Endothelial cell of umbilical vein (primary cell): ENCODE results near the gene DMRT1. TPM values are rescaled to one million over a fixed set of nuclear protein-coding genes. Genes with fewer than 3 reads are reported as not detected.

ENCODE experiments used
- BruUV-seq: library from RNA; stranded (reverse); fragments of 400-500 nt; replicated peaks from 2 replicates; lab custom pipeline; 2021; lab: Mats Ljungman, UMichigan
- CTCF ChIA-PET: fragments of 300-600, 350-600 bp; sonication (Branson Sonifier 250); formaldehyde crosslinking; loops from one replicate; lab custom pipeline; 2021; ENCODE audit warnings: antibody characterized with exemption, inconsistent platforms; lab: Charles Lee
- POLR2A ChIA-PET: fragments of 300-600, 350-600 bp; sonication (Branson Sonifier 250); formaldehyde crosslinking; loops from one replicate; lab custom pipeline; 2021; ENCODE audit warnings: antibody characterized with exemption, inconsistent platforms; lab: Charles Lee
- DNase-seq: peaks from one replicate; pipeline ENCODE4 v3.0.0-alpha.2; 2011; ENCODE audit warnings: low read depth, low spot score
- FAIRE-seq: peaks from 2 replicates; lab custom pipeline; 2011; peaks lifted over from hg19 to GRCh38; lab: Jason Lieb, UNC
- H2AFZ ChIP-seq: 2 replicates; pipeline ENCODE4 v1.6.0; 2012; ENCODE audit warnings: low read depth, low read length, control low read depth, inconsistent platforms
- H3K27ac ChIP-seq: 2 replicates; pipeline ENCODE4 v1.5.1; 2011; ENCODE audit warnings: low read depth, mild to moderate bottlenecking, control low read depth, low read length, moderate library complexity; ENCODE audit not compliant: insufficient read depth
- H3K27me3 ChIP-seq, 2 experiments: 2 replicates each; pipeline versions ENCODE4 v1.6.0 to v1.6.1; 2011; ENCODE audit warnings: low read length in 2 of 2, mixed read lengths in 1 of 2; ENCODE audit not compliant: control insufficient read depth in 2 of 2, insufficient read depth in 2 of 2
- H3K36me3 ChIP-seq, 2 experiments: 2 replicates in 1 of 2; 3 replicates in 1 of 2; pipeline ENCODE4 v1.5.1; 2011; ENCODE audit warnings: low read length in 2 of 2, mild to moderate bottlenecking in 1 of 2, moderate library complexity in 1 of 2; ENCODE audit not compliant: control insufficient read depth in 2 of 2, insufficient read depth in 2 of 2; ENCODE audit errors: extremely low read depth in 1 of 2
- H3K4me1 ChIP-seq: 3 replicates; pipeline ENCODE4 v1.5.1; 2011; ENCODE audit warnings: mild to moderate bottlenecking, low read length; ENCODE audit not compliant: control insufficient read depth, insufficient read depth; ENCODE audit errors: extremely low read depth
- H3K4me2 ChIP-seq: 2 replicates; pipeline ENCODE4 v1.6.1; 2011; ENCODE audit warnings: low read length, control low read depth, mixed read lengths; ENCODE audit not compliant: insufficient read depth
- H3K4me3 ChIP-seq, 3 experiments: fragments of 200-600 bp in 1 of 3; sonication (generic), shearing (Covaris generic) in 1 of 3; replicated peaks in 1 of 3; 2 replicates each; pipeline ENCODE4 v1.5.1; 2011 to 2016; ENCODE audit warnings: control low read depth in 3 of 3, low read length in 3 of 3, mild to moderate bottlenecking in 2 of 3, inconsistent platforms in 1 of 3, low read depth in 1 of 3, moderate library complexity in 1 of 3; ENCODE audit not compliant: insufficient read depth in 1 of 3
- H3K79me2 ChIP-seq: 2 replicates; pipeline ENCODE4 v1.6.0; 2012; ENCODE audit warnings: low read length, inconsistent platforms; ENCODE audit not compliant: control insufficient read depth, insufficient read depth
- H3K9ac ChIP-seq: replicated peaks from 2 replicates; pipeline ENCODE3; 2011; ENCODE audit warnings: low read length, control low read depth; ENCODE audit not compliant: insufficient read depth; ENCODE audit errors: extremely low read depth
- H3K9me1 ChIP-seq: replicated peaks from 3 replicates; pipeline ENCODE4 v1.6.0; 2011; ENCODE audit warnings: mild to moderate bottlenecking, low read length; ENCODE audit not compliant: control insufficient read depth, insufficient read depth; ENCODE audit errors: extremely low read depth
- H3K9me3 ChIP-seq: replicated peaks from 2 replicates; pipeline ENCODE4 v1.5.1; 2012; ENCODE audit warnings: low read length, inconsistent platforms; ENCODE audit not compliant: control insufficient read depth, insufficient read depth
- H4K20me1 ChIP-seq: replicated peaks from 2 replicates; pipeline ENCODE3; 2011; ENCODE audit warnings: mild to moderate bottlenecking, low read length; ENCODE audit not compliant: control insufficient read depth, insufficient read depth; ENCODE audit errors: extremely low read depth
- CTCF ChIP-seq, 2 donors: IDR thresholded peaks; 1 replicate in 1 of 2; 2 replicates in 1 of 2; pipeline ENCODE4 v1.5.1; 2011; ENCODE audit warnings: low read length in 2 of 2, mild to moderate bottlenecking in 2 of 2, moderate library complexity in 2 of 2, control low read depth in 1 of 2, inconsistent platforms in 1 of 2, low read depth in 1 of 2; ENCODE audit not compliant: insufficient read depth in 1 of 2; ENCODE audit errors: extremely low read depth in 1 of 2
- EZH2 ChIP-seq: IDR thresholded peaks from 2 replicates; pipeline ENCODE4 v1.6.1; 2012; ENCODE audit warnings: borderline replicate concordance, low read depth, mild to moderate bottlenecking, moderate library complexity, low read length, inconsistent platforms; ENCODE audit not compliant: severe bottlenecking
- FOS ChIP-seq: IDR thresholded peaks from 2 replicates; pipeline ENCODE4 v1.6.1; 2011; ENCODE audit warnings: mild to moderate bottlenecking, low read length, moderate library complexity, borderline replicate concordance; ENCODE audit not compliant: insufficient read depth
- GATA2 ChIP-seq: IDR thresholded peaks from 2 replicates; pipeline ENCODE4 v1.7.0; 2011; ENCODE audit warnings: low read depth, mild to moderate bottlenecking, moderate library complexity, mixed read lengths, low read length; ENCODE audit not compliant: insufficient read length, insufficient read depth
- JUN ChIP-seq: IDR thresholded peaks from 2 replicates; pipeline ENCODE4 v1.6.1; 2011; ENCODE audit warnings: borderline replicate concordance, low read depth; ENCODE audit not compliant: insufficient read length, insufficient read depth
- MAX ChIP-seq: IDR thresholded peaks from 2 replicates; pipeline ENCODE4 v1.6.1; 2011; ENCODE audit not compliant: insufficient read depth, insufficient read length
- POLR2AphosphoS5 ChIP-seq: IDR thresholded peaks from 2 replicates; pipeline ENCODE4 v1.6.1; 2012; ENCODE audit warnings: low read depth, mild to moderate bottlenecking, control low read depth, low read length, moderate library complexity; ENCODE audit not compliant: insufficient read depth
- dilution Hi-C: fragments of 300-500 bp; cut with MboI; formaldehyde crosslinking; loops from one replicate; pipeline ENCODE4 v1.15.0; 2019; ENCODE audit warnings: low sequenced_read_pairs; ENCODE audit not compliant: extremely low pct_ligation_motif_present
- intact Hi-C: fragments of 100-400 bp; cut with micrococcal nuclease; formaldehyde crosslinking; loops from one replicate; pipeline ENCODE4 v1.10.0; 2022
- polyA plus RNA-seq, 4 experiments: library from polyadenylated mRNA; depleted of rRNA in 3 of 4; stranded (reverse) in 3 of 4; unstranded in 1 of 4; fragments of >200 nt; gene quantifications; 2 replicates each; pipeline versions ENCODE4 v1.2.1 to v1.2.3, GENCODE V29; 2011 to 2012; ENCODE audit warnings: missing spikeins in 1 of 4
- total RNA-seq: library from RNA; stranded (reverse); gene quantifications from 2 replicates; pipeline ENCODE4 v1.2.3, GENCODE V29; 2021

The DMRT1 gene
- total and polyA plus RNA-seq, 2 donors (not counting 3 experiments of a cell fraction or from before 2014, with no cell fraction given), result 0.08 to 0.20 TPM

- H3K4me3 ChIP-seq, result no peak overlapping the region
- no peak for DNase-seq
- no peak overlapping the region for H3K4me2 ChIP-seq
- H3K36me3 ChIP-seq, result no peaks in the 10 kb centered on the region
- intact Hi-C loops, result no loop called here
- H3K27me3 ChIP-seq, result peaks cover 83 to 98% of the 10 kb centered on the region in 2 experiments
- H2AFZ ChIP-seq, result no peak overlapping the region
- no peak for FAIRE-seq
- dilution Hi-C loops, result no loop called here
- BruUV-seq, result no TSS peak
- POLR2A ChIA-PET, result no interaction called here
- H3K27ac ChIP-seq, result no peak overlapping the region
- H3K79me2 ChIP-seq, result no peaks in the 10 kb centered on the region
- no peaks in the 10 kb centered on the region for H3K9me3 ChIP-seq
- H4K20me1 ChIP-seq, result no peaks in the 10 kb centered on the region
- no peaks in the 10 kb centered on the region for H3K9me1 ChIP-seq
- no peak overlapping the region for H3K9ac ChIP-seq
- peak; percentile 90 for TF ChIP-seq EZH2
- no peak for TF ChIP-seq CTCF (IDR thresholded peaks at IDR 0.05; ENCODE audit: extremely low read depth in 1 of 2, insufficient read depth in 1 of 2, low read depth in 1 of 2, low read length in 2 of 2)
- CTCF ChIA-PET, result no interaction called here
- no peaks in the 10 kb centered on the region for H3K4me1 ChIP-seq
Measured at GRCh38 chr9:974996-975739, 133.7 kb downstream of the DMRT1 start.

GRCh38 chr9:975740-976257, 134.3 kb downstream of the DMRT1 start:
- no peaks in the 10 kb centered on the region for H3K4me1 ChIP-seq
- H3K9me1 ChIP-seq, result no peaks in the 10 kb centered on the region
- H3K4me3 ChIP-seq, result no peak overlapping the region
- intact Hi-C loops (no loop called here), dilution Hi-C loops (no loop called here)
- no peak overlapping the region for H2AFZ ChIP-seq
- H3K27me3 ChIP-seq, result peaks cover 80 to 98% of the 10 kb centered on the region in 2 experiments
- BruUV-seq, result no TSS peak
- H3K36me3 ChIP-seq, result no peaks in the 10 kb centered on the region
- CTCF ChIA-PET, result interaction anchor here (2.3 kb wide), 1 partner anchor 48 kb away, joined by 5 read pairs; no protein-coding TSS in a partner anchor
- no peaks in the 10 kb centered on the region for H4K20me1 ChIP-seq
- no peaks in the 10 kb centered on the region for H3K9me3 ChIP-seq
- no peak for FAIRE-seq
- no peak for TF ChIP-seq MAX
- no peak for TF ChIP-seq POLR2AphosphoS5
- no peak for TF ChIP-seq EZH2
- no peak for TF ChIP-seq CTCF (IDR thresholded peaks at IDR 0.05; ENCODE audit: extremely low read depth in 1 of 2, insufficient read depth in 1 of 2, low read depth in 1 of 2, low read length in 2 of 2)
- TF ChIP-seq FOS, result no peak
- no peak for TF ChIP-seq GATA2
- no peak for TF ChIP-seq JUN
- no peak overlapping the region for H3K4me2 ChIP-seq
- POLR2A ChIA-PET, result no interaction called here
- no peak overlapping the region for H3K9ac ChIP-seq
- H3K79me2 ChIP-seq, result no peaks in the 10 kb centered on the region
- no peak for DNase-seq
- H3K27ac ChIP-seq, result no peak overlapping the region
